ENCODE measurements around the gene AOPEP. TPM values are rescaled to one million over a fixed set of nuclear protein-coding genes. Genes with fewer than 3 reads are reported as not detected.
A peak's percentile ranks its signal among the peaks of the same experiment; 100 is the strongest.
"Not testable (repeated sequence)": the region's sequence is repeated elsewhere in the genome, so short reads cannot be mapped to it uniquely, and the experiment has no call there.

Gene AOPEP
- total RNA-seq, 1 donor from 2014 or later: 305 TPM

- intact Hi-C loops (cut with DNase I): no loop called here
- Histone ChIP-seq H3K4me3 (no peak overlapping the region), H3K27me3 (no peaks in the 10 kb centered on the region), H3K4me1 (peaks cover 90% of the 10 kb centered on the region), H3K27ac (peak overlapping the region; percentile 100), H3K9me3 (no peaks in the 10 kb centered on the region), H3K36me3 (peaks cover 0 to 34% of the 10 kb centered on the region in 2 donors)
- no peak for DNase-seq (ENCODE audit: extremely low spot score in 2 of 2)
- TF ChIP-seq POLR2AphosphoS5 (IDR thresholded peaks at IDR 0.05; ENCODE audit: insufficient read depth in 1 of 2, low read depth in 1 of 2) (no peak), CTCF (IDR thresholded peaks at IDR 0.05) (no peak), POLR2A (IDR thresholded peaks at IDR 0.05) (no peak)
Observed at GRCh38 chr9:95015569-95015968, 289.1 kb downstream of the AOPEP start.

GRCh38 chr9:95017062-95017461 lies 290.6 kb downstream of the AOPEP start:
- H3K27ac ChIP-seq: peak overlapping the region; percentile 81
- H3K4me3 ChIP-seq: no peak overlapping the region
- H3K27me3 ChIP-seq: no peaks in the 10 kb centered on the region
- no peaks in the 10 kb centered on the region for H3K9me3 ChIP-seq
- H3K36me3 ChIP-seq: peaks cover 0 to 34% of the 10 kb centered on the region in 2 donors
- intact Hi-C loops (cut with DNase I): no loop called here
- TF ChIP-seq POLR2A (IDR thresholded peaks at IDR 0.05): no peak
- TF ChIP-seq CTCF (IDR thresholded peaks at IDR 0.05): no peak
- TF ChIP-seq POLR2AphosphoS5 (IDR thresholded peaks at IDR 0.05; ENCODE audit: insufficient read depth in 1 of 2, low read depth in 1 of 2): no peak
- peaks cover 97% of the 10 kb centered on the region for H3K4me1 ChIP-seq
- no peak for DNase-seq (ENCODE audit: extremely low spot score in 2 of 2)

GRCh38 chr9:95017661-95018060 lies 291.2 kb downstream of the AOPEP start:
- TF ChIP-seq CTCF (IDR thresholded peaks at IDR 0.05): no peak
- TF ChIP-seq POLR2AphosphoS5 (IDR thresholded peaks at IDR 0.05; ENCODE audit: insufficient read depth in 1 of 2, low read depth in 1 of 2): no peak
- no peak for TF ChIP-seq POLR2A (IDR thresholded peaks at IDR 0.05)
- peaks cover 97% of the 10 kb centered on the region for H3K4me1 ChIP-seq
- peak overlapping the region; percentile 81 for H3K27ac ChIP-seq
- peaks cover 0 to 34% of the 10 kb centered on the region in 2 donors for H3K36me3 ChIP-seq
- no peak overlapping the region for H3K4me3 ChIP-seq
- DNase-seq (ENCODE audit: extremely low spot score in 2 of 2): no peak
- intact Hi-C loops (cut with DNase I): no loop called here
- H3K27me3 ChIP-seq: no peaks in the 10 kb centered on the region
- no peaks in the 10 kb centered on the region for H3K9me3 ChIP-seq

- H3K27ac ChIP-seq: peak overlapping the region; percentile 81
- no peaks in the 10 kb centered on the region for H3K9me3 ChIP-seq
- H3K4me1 ChIP-seq: peaks cover 97% of the 10 kb centered on the region
- H3K27me3 ChIP-seq: no peaks in the 10 kb centered on the region
- no peak for DNase-seq (ENCODE audit: extremely low spot score in 2 of 2)
- TF ChIP-seq POLR2A (IDR thresholded peaks at IDR 0.05) (no peak), POLR2AphosphoS5 (IDR thresholded peaks at IDR 0.05; ENCODE audit: insufficient read depth in 1 of 2, low read depth in 1 of 2) (peak; percentile 66 to 90)
- H3K36me3 ChIP-seq: peaks cover 0 to 34% of the 10 kb centered on the region in 2 donors
- H3K4me3 ChIP-seq: peak overlapping the region; percentile 9 to 13
- intact Hi-C loops (cut with DNase I): no loop called here
Observed at GRCh38 chr9:95018099-95018936, 291.8 kb downstream of the AOPEP start.

- Histone ChIP-seq H3K4me1 (peaks cover 98% of the 10 kb centered on the region), H3K36me3 (peaks cover 0 to 26% of the 10 kb centered on the region in 2 donors), H3K27ac (peak overlapping the region; percentile 81)
- H3K4me3 ChIP-seq; DNase-seq (ENCODE audit: extremely low spot score in 2 of 2); H3K9me3 ChIP-seq; H3K27me3 ChIP-seq; intact Hi-C loops (cut with DNase I): not testable (repeated sequence)
Observed at GRCh38 chr9:95020644-95021043, 294.1 kb downstream of the AOPEP start.
